HEK293 (cell line): ENCODE data around the gene SRRM2.

Experiments
- AEBP2 ChIP-seq: fragments of 450-650 bp; formaldehyde crosslinking; IDR thresholded peaks from 2 replicates; pipeline ENCODE4 v1.5.1; 2016; ENCODE audit warnings: missing biosample characterization, missing genetic modification characterization, borderline replicate concordance
- ELK4 ChIP-seq: IDR thresholded peaks from 2 replicates; pipeline ENCODE4 v1.6.1; 2011; ENCODE audit warnings: mild to moderate bottlenecking, low read depth, low read length, borderline replicate concordance
- ZNF76 ChIP-seq: fragments of 450-650 bp; formaldehyde crosslinking; IDR thresholded peaks from 2 replicates; pipeline ENCODE4; 2016; ENCODE audit warnings: low read depth, missing biosample characterization, missing genetic modification characterization, borderline replicate concordance
- TF ChIP-seq, protein P1 (sequence below): fragments of 450-650 bp; formaldehyde crosslinking; IDR thresholded peaks from 2 replicates; pipeline ENCODE4 v1.5.1; 2016; ENCODE audit warnings: missing biosample characterization, missing genetic modification characterization

GRCh38 chr16:2792940-2793339, 40.5 kb downstream of the SRRM2 start:
- TF ChIP-seq, protein P1, sequence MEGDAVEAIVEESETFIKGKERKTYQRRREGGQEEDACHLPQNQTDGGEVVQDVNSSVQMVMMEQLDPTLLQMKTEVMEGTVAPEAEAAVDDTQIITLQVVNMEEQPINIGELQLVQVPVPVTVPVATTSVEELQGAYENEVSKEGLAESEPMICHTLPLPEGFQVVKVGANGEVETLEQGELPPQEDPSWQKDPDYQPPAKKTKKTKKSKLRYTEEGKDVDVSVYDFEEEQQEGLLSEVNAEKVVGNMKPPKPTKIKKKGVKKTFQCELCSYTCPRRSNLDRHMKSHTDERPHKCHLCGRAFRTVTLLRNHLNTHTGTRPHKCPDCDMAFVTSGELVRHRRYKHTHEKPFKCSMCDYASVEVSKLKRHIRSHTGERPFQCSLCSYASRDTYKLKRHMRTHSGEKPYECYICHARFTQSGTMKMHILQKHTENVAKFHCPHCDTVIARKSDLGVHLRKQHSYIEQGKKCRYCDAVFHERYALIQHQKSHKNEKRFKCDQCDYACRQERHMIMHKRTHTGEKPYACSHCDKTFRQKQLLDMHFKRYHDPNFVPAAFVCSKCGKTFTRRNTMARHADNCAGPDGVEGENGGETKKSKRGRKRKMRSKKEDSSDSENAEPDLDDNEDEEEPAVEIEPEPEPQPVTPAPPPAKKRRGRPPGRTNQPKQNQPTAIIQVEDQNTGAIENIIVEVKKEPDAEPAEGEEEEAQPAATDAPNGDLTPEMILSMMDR (tag by site-specific recombination), result no peak
- TF ChIP-seq ZNF76 (tag by site-specific recombination), result no peak
- no peak for TF ChIP-seq AEBP2 (tag by site-specific recombination)
- no peak for TF ChIP-seq ELK4
